Stimulated activated CD4-positive, alpha-beta T cell treated with anti-CD3 and anti-CD28 coated beads, Interleukin-1b, Interleukin-23, amount 100 ng/mL, for 1 hour (primary cell): ENCODE results near the gene KNDC1.
"Not testable (repeated sequence)": the region's sequence is repeated elsewhere in the genome, so short reads cannot be mapped to it uniquely, and the experiment has no call there.

ENCODE experiments used
- DNase-seq, 2 donors: peaks; one replicate each; pipeline ENCODE4 v3.0.0-alpha.2; 2020; ENCODE audit warnings: low read depth in 2 of 2

KNDC1 gene

DNA sequence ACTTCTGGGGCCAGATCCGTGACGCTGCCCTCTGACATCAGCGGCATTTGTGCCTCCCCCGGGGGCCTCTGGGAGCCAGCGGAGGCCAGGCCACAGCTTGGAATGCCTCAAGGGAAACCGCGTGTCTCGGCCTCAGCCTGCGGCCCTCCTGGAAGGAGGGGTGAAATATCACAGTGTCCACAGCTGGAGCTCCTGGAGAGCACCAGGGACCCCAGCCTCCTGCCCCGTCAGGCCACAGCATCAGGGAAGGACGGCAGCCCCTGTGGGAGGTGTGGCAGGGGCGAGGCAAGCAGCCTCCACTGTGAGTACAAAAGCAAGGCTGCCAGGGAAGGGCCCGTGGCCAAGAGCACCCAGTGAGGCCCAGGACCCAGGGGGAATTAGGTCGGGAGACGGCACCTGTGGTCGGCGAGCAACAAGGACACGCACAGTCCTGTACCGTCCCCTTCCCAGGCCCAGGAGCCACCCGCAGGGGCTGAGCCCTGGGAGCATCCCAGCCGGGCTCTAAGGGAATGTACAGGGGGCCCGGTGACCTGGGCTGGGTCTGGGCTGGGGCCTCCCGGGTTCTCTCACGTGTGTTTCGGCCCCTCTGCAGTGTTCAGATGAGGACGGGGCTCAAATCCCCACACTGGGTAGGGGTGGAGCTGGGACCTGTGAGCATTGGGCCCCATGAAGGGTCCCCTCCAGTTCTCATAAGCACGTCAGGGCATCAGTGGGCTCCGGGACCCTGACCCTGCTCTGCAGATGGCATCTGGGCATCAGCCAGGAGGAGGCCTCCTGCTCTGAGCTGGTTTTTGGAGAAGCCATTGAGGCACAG lies 18.7 kb upstream of the KNDC1 start:
- no peak for DNase-seq

GRCh38 chr10:133141958-133142340 lies 18.1 kb upstream of the KNDC1 start:
- no peak for DNase-seq

DNA sequence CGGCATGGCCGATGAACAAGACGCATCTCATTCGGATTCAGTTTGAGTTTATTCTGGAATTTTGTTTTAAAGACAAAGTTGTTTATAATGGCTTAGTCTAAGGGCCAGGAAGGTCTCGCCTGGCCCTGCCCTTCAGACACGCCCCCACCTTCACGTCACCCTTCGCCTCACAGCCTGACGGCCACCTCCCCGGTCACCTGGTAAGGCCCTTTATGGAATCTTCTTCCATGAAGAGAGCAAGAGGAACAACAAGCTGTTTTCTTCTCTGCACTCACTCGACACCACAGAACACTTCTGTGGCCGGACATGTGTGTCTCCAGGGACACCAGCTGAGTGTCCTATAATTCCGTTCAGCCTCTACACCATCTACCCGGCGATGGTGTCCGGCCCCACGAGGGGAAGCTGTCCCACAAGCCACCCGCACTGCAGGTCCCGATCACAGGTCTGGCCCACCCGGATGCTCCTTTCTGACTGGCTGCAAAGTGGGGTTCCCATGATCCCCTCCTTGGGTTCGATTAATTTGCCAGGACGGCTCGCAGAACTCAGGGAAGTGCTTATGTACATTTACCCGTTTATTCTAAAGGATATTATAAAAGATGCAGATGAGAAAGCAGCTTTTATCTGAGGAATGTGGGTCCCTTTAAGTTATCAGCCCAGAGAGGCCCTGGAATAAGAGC lies 17.4 kb upstream of the KNDC1 start:
- DNase-seq, result no peak

DNA sequence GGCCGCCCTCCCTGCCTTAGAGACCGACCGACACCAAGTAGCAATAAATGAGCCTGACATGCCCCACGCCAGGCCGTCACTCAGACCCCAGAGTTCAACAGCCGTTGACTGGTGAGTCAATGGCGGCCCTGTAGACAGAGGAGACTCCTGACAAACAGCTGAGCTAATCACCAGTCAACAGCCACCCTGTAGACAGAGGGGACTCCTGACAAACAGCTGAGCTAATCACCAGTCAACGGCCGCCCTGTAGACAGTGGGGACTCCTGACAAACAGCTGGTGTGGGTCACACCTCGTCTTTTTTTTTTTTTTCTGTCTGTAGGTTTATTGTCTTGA lies 16.9 kb upstream of the KNDC1 start:
- DNase-seq, result no peak

GRCh38 chr10:133143546-133143945 lies 16.5 kb upstream of the KNDC1 start:
- DNase-seq, result no peak

DNA sequence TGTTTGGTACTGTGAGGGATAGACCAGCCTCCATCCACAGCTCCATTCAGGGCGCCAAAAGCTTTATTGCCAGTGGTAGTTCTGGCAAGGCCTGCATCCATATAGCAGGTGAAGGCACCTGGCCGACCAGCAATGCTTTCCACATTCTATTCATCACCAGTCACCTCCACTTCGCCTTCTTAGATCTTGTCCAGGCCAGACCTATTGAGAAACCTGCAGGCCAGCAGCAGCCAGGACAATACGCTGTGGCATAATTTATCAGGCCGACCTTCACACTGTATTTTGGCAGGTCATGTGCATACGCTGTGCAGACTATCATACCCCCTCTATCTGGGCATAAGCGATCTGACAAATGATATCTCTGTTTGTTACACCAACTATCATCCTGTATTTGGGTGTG lies 15.2 kb upstream of the KNDC1 start:
- no peak for DNase-seq

- no peak for DNase-seq
These were observed 9.8 kb upstream of the KNDC1 start for GRCh38 chr10:133150226-133150625.

DNA sequence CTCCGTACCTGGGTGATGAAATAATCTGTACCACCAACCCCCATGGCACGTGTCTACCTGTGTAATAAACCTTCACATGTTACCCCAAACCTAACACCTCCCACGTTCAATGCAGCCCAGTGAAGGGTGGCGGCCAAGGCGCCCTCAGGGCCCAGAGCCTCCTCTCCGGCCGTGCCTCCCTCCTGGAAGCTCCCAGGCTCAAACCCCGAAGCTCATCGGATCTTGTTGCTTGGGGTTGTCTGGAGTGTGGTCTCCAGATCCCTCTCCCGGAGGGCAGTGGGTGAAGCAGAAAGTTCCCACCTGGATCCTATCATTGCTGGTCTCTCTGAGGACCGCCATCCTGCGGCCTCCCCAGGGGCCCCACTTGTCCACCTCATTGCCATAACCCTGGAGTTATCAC lies 9.4 kb upstream of the KNDC1 start:
- DNase-seq, result no peak

- DNase-seq, result not testable (repeated sequence)
These were observed 8.9 kb upstream of the KNDC1 start for GRCh38 chr10:133151071-133151470.

DNA sequence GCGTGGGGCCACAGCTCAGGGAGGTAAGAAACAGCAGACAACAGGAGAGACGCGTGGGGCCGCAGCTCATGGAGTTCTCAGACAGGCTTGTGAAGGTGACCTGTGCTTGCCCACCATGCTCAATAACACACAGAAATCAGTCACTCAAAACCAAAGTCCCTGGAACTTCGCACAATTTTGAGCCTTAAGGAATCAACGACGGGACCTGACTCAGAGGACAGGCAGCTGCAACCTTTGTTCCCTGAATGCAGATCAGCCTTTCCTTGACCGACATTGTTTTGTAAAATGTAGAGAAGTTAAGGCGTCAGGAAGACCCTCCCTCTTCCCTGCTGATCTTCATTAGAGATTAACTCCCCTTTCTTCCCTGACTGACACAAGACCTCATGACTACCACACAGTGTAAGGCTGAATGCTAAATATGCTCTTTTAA lies 8.5 kb upstream of the KNDC1 start:
- DNase-seq, result no peak

GRCh38 chr10:133154411-133154810 lies 5.6 kb upstream of the KNDC1 start:
- DNase-seq, result no peak

GRCh38 chr10:133154996-133155778 lies 4.8 kb upstream of the KNDC1 start:
- no peak for DNase-seq

DNA sequence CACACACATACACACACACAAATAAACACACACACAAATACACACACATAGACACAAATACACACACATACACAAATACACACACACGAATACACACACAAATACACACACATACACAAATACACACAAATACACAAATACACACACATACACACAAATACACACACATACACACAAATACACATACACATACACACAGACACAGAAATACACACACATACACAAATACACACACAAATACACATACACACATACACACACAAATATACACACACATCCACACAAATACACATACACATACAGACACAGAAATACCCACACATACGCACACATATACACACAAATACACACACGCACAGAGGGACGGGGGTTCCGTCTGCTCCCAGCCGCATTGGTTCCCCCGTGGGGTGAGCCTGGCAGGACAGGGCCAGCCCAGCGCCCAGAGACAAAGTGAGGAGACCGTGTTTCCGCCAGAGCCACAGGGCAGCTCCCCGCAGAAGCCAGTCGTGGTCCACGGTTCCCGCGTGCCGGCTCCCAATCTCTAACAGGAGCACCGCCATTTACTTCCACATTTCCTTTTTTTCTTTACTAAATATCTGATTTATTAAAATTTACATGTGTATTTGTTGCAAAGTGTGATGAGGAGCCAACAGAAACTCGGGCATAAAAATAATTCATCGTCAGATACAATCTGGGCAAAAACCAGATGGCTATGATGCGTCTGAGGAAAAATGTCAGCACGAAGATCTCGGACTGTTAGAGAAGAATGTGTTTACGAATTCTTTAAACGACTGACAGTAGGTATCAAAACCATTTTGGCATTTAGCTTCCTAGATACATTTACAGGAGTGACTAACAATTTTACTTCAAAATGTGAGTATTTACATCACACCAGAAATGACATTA lies 3.1 kb upstream of the KNDC1 start:
- DNase-seq, result no peak

- no peak for DNase-seq
These were observed 2.2 kb upstream of the KNDC1 start for GRCh38 chr10:133157662-133158436.

GRCh38 chr10:133158437-133158755 lies 1.6 kb upstream of the KNDC1 start:
- no peak for DNase-seq

- DNase-seq, result no peak
These were observed 1.0 kb upstream of the KNDC1 start for GRCh38 chr10:133158756-133159610.

DNA sequence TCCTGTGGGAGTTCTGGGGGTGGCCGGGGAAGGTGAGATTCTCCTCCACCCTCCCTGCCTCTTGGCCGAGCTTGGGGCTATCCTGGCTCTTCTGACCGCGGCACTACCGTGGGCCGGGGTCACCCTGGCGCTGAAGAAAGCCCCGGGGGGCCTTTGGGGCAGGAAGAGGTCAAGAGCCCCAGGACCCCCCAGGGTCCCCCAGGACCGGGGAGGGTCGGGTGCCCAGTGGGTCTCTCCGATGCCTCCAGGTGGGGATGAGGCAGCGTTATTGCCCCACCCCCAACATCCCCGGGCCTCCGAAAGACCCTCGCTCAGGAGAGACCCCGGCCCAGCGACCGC lies 439 bp upstream of the KNDC1 start:
- no peak for DNase-seq

DNA sequence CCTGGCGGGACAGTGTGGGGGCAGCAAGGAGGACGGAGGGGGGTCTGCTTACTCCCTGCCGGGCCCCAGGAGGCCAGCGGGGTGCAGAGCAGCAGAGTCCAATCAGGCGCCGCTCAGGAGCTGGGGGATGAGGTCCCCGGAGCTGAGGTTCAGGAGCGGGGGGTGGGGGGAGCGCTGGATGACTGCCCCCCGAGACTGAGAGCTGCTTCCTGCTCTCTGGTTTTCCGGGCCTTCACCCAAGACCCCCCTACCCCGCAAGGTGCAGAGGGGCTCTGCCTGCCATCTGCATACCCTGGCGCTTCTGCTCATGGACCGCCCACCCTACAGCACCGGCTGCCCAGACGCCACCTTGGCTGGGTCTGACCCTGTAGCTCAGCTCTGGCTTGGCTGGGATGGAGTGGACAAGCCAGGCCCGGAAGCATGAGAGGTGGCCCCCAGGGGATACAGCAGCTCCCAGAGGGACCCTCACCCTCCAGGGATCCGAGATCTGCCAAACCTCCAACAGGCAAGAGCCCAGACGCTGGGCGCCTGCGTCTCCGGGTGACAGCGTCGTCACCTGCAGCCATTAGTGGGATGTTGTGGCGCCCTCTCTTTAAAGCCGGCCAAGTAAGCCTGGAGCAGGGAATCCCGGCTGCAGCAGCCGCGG lies 930 bp downstream of the KNDC1 start:
- DNase-seq, result no peak

GRCh38 chr10:133161486-133162109 lies 1.6 kb downstream of the KNDC1 start:
- no peak for DNase-seq
